SKM-1 treated with dmso at 0.1 percent for 144 hours (cell line): Measurements from ENCODE around the gene TMEM25.
"Not testable (repeated sequence)": the region's sequence is repeated elsewhere in the genome, so short reads cannot be mapped to it uniquely, and the experiment has no call there.

Source experiments
- DNase-seq: peaks from one replicate; lab custom pipeline; 2025; ENCODE audit not compliant: unreplicated experiment; lab: John Stamatoyannopoulos, UW

Gene TMEM25

DNA sequence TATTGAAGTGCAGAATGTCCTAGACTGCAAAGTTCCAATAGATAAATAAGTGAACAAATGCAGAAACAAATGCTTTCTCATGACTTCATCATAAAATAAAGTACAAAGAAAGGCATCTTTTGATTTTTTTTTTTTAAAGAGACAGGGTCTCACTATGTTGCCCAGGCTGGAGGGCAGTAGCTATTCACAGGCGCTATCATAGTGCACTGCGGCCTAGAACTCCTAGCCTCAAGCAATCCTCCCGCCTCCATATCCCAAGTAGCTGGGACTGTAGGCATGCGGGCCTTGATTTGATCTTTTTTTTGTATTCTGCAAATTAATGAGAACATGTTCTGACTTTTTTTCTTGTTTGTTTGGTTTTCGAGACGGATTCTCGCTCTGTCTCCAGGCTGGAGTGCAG, 43.6 kb downstream of the TMEM25 start:
- DNase-seq, result no peak

DNA sequence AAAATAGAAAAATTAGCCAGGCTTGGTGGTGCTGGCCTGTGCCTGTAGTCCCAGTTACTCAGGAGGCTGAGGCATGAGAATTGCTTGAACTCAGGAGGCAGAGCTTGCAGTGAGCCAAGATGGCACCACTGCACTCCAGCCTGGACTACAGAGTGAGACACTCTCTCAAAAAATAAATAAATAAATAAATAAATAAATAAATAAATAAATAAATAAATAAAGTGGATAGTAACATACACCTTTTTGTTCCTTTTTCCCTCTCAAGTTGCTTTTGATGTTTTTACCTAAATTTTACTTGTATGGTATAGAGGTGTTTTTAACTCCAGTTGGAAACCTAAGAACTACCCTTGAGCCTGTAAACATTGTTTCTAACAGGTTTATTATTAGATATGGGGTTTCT, 47.0 kb downstream of the TMEM25 start:
- not testable (repeated sequence) for DNase-seq

DNA sequence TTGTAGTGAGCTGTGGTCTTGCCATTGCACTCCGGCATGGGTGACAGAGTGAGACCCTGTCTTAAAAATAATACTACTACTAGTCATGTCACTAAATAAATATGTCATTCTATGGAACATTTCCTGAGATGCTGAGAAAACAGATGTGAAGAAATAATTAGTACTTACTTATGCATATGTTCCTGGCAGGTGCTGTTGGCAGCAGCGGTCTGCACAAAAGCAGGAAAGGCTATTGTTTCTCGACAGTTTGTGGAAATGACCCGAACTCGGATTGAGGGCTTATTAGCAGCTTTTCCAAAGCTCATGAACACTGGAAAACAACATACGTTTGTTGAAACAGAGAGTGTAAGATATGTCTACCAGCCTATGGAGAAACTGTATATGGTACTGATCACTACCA, 50.1 kb downstream of the TMEM25 start:
- DNase-seq, result no peak
